ENCODE measurements around the gene RAMP1.
"Not testable (repeated sequence)": the region's sequence is repeated elsewhere in the genome, so short reads cannot be mapped to it uniquely, and the experiment has no call there.

RAMP1 gene

DNA sequence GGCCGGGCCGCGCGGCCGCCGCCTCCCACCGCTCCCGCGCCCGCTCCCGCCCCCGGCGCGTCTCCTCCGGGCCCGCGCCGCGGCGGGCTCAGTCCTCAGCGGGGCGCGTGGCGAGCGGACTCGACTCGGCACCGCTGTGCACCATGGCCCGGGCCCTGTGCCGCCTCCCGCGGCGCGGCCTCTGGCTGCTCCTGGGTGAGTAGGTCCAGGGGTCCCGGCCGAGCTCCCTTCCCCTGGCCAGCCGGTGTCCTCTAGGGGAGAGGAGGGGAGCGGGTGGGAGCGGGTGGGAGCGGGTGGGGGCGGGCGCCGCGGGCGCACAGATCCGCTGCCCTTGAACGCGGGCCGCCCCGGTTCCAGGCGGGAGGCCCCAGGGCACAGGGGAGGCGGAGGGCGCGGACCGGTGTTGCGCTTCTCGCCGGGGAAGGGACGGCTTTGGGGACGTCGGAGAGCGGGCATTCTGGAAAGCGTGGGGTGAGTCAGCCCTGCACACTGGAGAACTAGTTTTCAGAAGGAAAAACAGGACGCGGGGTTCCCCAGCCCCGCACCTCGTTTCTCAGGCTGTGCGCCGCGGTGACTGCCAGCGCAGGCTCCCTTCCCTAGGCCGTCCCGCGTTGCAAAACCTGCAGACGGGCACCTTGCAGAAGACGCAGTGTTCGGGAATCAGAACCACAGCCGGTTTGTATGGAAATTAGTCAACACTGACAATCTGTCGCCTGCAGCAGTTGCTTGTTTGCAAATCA is at the start of gene RAMP1:
Gene RAMP1 (plus strand): TSS at position 91 of the 740 bp plus-strand sequence. CDS start 53 bp downstream, at position 144.
- peak; percentile 65 for DNase-seq (ENCODE audit: low spot score)

DNA sequence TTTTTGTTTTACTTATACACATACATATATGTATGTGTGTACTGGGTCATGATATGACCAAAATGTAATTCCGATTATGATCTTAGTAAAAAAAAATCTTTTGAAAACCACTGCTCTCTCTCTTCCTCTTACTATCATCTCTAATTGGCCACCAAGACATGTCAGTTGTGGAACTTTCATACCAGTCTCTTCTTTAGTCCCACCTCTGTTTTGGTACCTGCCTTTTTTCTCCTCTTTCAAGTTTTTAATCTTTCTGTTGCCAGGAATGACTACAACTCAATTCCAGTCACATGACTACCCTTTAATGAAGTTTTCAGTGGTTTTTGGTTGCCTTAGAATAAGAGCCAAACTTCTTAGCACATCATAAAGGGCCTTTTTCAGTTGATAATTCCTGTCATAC is 43.8 kb upstream of the RAMP1 start:
- no peak for DNase-seq (ENCODE audit: low spot score)

DNA sequence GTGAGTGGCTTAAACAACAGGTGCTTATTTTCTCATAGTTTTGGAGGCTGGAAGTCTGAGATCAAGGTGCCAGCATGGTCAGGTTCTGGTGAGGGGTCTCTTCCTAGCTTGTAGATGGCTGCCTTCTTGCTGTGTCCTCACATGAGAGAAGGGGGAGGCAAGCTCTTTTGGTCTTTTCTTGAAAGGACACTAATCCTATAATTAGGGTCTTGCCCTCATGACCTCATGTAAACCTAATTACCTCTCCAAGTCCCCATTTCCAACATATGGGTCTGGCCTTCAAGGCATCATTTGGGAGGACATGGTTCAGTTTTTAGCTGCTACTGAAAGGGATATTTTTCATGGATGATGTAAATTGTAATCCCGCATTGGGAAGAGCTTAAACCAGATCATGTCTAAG is 42.9 kb upstream of the RAMP1 start:
- no peak for DNase-seq (ENCODE audit: low spot score)

DNA sequence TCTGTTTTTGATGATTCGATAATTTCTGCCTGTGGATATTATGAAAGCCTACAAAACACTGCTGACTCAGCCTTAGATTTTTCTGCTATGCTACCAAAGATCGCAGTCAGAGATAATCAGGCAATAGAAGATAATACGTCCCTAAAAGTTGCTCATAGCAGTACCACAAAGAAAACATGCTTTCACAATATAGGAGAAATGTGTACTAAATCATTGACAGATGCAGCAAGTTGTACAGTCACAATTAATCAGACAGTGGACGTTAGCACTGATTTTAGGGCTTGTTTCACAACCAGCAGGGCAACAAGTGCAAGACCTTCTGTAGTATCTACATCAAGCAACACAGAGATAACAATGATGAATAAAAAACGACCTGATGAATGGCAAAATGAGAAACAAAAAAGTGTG is 41.4 kb upstream of the RAMP1 start:
- DNase-seq (ENCODE audit: low spot score): no peak

DNA sequence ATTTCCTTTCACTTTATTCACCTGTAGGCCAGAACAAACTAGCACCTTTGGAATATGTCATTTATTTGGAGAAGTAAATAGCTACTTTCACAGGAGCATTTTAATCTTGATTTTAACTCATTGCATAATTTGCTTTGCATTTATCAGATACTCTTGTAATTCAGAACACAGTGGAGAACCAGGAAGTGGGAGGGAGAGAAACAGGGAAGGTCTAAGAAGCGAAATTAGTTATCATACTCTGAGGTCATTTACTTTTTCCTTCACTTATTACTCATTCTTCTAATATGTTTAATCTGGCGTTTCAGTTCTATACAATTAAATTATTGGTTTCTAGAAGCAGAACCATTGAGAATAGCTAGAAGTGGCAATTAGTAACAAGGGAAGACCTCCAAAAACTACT is 40.2 kb upstream of the RAMP1 start:
- DNase-seq (ENCODE audit: low spot score): no peak

DNA sequence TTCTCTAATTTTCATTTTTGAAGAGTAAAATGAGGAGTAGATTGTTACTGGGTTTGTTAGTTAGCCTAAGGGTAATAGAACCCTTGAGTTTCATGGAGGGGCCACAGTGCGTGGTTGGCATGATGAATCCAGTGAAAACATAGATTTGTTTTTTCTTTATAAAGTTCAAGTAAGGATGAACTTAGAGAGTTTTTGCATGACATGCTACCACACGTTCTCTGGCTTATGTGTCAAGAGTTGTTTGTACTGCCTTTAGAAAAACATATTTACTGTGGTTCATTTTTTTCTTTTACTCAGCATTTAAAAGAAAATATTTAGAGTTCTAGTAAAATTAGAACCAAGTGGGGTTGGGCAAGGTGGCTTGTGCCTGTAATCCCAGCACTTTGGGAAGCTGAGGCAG is 39.0 kb upstream of the RAMP1 start:
- DNase-seq (ENCODE audit: low spot score): no peak

DNA sequence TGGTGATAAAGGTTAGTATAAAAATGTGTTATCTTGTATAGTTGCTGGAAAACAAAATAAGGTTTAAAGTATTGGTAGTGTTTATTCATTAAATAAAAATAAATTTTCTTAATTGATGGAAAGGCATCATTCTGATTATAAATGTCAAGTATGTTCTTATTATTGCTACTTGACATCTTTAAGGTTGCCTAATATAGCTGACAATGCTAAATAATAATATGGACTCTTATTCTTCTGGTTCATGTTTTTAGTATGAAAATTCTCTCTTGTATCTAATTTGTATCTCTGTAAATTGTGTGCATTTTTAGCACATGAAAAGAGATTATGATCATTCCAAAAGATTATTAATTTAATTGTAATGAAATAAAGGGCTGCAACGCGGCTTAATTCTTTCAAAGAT is 35.9 kb upstream of the RAMP1 start:
- DNase-seq (ENCODE audit: low spot score): no peak

DNA sequence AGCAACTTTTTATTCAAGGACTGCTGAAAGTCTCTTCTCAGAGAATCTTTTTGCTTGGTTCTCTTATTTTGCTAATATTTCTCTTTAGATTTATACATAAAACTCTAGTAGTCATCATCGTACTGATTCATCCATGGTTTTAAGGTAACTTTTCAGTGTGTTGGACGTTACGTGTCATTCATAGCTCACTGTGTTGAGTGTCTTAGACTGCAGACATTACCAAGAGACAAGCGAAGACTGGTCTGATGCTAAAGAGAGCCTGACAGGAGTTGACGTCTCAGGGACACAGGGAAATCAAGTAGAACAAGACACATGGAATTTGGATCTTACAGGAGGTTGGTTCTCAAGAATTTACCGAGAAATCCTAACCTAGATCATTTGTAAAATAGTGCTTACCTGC is 35.3 kb upstream of the RAMP1 start:
- DNase-seq (ENCODE audit: low spot score): no peak

DNA sequence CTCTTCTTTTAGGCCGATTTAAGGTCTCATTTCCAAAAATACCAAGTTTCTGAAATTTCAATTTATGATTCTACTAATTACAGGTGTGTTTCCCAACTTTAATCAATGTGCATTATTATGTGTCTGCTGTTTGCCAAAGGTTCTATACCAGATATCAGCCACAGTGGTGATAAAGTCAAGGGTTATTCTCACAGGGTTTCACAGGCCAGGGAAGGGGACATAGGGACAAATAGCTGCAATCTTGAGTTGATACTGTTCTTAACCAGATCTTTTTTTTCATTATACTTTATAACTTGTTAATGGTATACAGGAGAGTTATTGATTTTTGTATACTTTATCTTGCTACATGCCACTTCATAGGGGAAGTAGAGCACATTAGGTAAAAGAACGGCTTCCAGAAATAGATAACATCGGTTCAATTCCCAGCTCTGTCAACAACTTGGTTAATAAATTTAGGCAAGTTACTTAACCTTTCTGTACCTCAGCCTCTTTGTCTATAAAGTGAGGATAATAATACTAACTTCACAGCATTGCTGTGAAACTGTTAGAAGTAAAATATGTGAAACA is 31.9 kb upstream of the RAMP1 start:
- DNase-seq (ENCODE audit: low spot score): no peak

DNA sequence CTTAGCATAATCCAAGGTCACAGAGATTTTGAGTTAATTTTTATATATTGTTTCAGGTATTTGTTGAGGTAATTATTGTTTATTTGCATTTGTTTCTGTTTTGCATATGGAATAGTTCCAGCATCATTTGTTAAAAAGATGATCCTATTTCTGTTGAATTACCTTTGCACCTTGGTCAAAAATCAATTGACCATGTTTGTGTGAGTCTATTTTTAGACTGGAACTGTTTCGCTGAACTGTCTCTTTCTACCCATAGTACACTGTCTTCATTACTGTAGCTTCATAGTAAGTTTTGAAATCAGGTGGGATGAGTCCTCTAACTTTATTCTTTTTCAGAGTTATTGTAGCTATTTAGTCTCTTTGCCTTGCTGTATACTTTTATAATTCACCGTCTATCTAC is 28.9 kb upstream of the RAMP1 start:
- DNase-seq (ENCODE audit: low spot score): no peak

DNA sequence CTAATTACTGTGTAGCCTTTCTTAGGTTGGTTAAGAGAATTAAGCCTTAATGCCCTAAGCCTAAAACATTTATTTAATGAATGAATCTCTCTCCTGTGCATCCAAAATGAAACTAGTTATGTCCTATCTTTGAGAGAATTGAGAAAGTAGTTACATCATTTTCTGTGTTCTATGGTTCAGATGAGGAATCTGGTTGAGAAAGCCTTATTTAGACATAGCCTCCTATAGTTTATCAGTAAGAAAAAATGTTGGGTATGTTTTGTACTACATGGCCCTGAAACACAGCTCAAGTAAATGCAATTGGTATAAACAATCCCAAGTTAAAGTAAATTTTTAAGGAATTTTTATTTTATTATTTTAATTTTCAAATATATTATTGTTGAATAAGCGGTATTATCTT is 25.9 kb upstream of the RAMP1 start:
- DNase-seq (ENCODE audit: low spot score): no peak

DNA sequence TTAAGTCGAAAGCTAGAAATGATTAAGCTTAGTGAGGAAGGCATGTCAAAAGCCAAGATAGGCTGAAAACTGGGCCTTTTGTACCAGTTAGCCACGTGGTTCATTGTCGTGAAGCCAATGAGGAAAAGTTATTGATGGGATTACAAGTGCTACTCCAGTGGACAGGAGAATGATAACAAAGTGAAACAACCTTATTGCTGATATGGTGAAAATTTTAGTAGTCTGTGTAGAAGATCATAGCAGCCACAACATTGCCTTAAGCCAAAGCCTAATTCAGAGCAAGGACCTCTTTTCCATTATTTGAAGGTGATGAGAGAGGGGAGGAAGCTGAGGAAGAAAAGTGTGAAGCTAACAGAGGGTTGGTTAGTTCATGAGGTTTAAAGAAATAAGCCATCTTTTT is 24.1 kb upstream of the RAMP1 start:
- no peak for DNase-seq (ENCODE audit: low spot score)

DNA sequence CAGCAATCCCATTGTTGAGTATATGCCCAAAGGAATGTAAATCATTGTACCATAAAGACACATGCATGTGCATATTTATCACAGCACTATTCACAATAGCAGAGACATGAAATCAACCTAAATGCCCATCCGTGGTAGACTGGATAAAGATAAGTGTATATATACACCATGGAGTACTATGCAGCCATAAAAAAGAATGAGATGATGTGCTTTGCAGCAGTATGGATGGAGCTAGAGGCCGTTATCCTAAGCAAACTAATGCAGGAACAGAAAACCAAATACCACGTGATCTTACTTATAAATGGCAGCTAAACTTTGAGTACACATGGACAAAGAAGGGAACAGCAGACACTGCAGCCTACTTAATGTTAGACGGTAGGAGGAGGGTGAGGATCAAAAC is 18.4 kb upstream of the RAMP1 start:
- no peak for DNase-seq (ENCODE audit: low spot score)

DNA sequence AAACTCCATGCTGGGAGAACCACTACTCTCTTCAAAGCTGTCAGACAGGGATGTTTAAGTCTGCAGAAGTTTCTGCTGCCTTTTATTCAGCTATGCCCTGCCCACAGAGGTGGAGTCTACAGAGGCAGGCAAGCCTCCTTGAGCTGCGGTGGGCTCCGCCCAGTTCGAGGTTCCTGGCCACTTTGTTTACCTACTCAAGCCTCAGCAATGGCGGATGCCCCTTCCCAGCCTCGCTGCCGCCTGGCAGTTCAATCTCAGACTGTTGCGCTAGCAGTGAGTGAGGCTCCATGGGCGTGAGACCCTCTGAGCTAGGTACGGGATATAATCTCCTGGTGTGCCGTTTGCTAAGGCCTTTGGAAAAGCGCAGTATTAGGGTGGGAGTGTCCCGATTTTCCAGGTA is 10.5 kb upstream of the RAMP1 start:
- not testable (repeated sequence) for DNase-seq (ENCODE audit: low spot score)

DNA sequence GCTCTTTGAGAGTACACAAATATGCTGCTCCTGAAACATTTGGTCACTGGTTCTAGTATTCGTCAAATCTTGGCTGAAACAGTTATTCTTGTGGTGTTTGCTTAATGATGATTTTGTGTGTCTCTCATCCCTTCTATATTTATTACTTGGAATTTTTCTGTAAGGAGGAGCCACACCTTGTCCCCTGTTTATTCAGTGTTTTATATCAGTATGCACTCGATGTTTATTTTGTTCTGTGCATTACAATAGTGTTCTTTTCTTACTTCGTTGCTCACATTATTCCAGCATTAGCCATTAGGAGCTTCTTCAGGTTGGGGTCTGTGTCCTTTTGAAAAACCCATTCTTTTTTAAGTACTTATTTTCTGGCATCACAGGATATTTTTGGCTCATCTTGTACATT is 5.1 kb upstream of the RAMP1 start:
- DNase-seq (ENCODE audit: low spot score): no peak

DNA sequence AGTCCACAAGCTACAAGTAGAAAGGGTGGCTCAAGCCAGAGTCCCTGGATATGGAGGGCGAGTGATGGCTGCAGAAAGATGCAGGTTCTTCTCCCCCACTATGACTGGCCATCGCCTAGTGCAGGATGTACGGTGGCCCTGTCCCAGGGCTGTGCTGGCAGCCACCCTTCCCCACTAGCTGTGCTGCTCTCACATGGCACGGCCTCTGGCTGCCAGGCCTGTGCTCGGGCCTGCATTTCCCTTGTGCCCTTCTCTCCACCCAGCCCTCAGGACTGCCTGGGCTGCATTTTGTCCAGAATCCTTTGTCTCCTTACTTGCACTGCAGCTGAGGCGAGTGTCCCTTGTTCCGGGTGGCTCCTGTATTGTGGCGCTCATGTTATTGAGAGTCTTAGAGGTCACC is 1.6 kb upstream of the RAMP1 start:
- DNase-seq (ENCODE audit: low spot score): no peak

DNA sequence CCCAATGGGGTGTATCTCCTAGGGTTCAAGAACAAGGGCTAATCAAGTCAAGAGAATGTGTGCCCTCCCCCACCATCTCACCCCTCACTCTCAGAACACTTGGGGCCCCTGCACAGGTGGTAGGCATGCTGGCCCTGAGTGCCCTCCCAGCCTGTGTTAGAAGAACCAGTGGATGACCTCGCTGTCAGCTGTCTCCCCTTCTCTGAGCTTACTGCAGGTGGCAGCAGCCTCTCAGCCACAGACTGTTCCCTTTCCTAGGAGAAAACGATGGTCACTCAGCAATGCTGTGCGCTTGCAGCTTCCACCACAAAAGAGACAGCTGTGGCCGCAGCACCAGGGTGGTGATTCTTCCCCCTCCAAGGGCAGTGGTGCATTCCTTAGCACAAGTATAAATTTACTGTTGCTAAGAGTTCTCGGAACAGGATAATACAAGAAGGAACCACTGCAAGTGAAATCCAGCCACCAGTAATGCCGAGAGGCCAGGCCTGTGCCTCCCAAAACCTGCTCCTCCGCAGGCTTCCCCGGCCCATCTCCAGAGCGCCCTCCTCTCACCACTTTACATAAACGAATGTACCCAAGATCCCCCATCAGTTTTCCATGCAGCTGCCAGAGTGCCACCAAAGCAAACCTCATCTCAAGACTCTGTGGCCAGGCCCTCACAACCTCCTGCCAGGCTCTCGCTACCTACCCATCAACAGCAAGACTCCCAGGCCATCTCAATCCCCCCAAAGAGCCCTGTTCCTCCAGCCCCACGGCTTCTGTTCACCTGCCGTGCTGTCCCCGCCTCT is 935 bp upstream of the RAMP1 start:
- DNase-seq (ENCODE audit: low spot score): peak; percentile 75

DNA sequence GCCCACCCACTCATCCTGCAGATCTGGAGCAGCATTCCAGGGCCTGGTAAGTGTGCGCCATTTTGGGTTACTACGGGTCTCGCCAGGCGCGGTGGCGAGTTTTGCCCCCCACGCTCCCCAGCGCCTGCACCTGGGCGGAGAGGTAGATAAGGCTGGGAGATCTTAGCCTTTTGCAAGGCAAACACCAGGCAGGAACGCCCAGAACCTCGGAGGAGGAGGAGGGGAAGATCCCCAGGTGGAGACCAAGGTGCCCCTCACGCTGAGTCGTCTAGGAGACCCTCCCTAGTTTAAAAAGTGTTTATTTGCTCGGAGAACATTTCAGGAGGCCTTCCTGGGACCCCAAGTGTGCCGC is 365 bp upstream of the RAMP1 start:
- DNase-seq (ENCODE audit: low spot score): peak; percentile 60

DNA sequence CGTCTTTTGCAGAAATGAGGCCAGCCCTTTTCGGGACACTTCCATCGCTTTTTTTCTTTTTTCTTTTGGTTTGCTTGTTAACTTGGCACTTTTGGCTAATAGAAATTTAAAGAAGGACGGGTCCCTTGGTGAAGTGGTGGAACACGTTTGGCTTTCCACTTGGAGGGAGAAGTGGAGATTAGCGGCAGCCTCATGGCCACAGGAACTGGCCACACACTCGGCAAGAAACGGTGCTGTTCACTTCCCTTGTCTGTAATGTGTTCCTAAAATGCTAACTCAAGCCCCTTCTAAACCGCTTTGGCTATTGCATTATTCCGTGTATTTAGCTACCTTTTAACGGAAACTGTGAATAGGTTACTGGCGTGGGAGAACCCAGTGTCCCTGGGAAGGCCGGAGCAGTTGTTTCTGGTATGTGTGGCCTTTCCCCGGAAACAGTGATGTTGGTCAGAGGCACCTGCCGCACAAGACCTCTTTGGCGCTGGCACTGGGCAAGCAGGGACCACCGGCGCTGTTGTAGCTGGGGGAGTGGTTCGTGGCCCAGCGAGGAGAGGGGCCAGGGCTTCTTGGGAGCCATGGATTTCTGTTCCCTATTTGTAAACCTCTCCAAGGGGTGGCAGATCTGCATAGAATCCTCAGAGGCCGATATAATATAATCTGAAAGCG is 981 bp downstream of the RAMP1 start:
- DNase-seq (ENCODE audit: low spot score): no peak

DNA sequence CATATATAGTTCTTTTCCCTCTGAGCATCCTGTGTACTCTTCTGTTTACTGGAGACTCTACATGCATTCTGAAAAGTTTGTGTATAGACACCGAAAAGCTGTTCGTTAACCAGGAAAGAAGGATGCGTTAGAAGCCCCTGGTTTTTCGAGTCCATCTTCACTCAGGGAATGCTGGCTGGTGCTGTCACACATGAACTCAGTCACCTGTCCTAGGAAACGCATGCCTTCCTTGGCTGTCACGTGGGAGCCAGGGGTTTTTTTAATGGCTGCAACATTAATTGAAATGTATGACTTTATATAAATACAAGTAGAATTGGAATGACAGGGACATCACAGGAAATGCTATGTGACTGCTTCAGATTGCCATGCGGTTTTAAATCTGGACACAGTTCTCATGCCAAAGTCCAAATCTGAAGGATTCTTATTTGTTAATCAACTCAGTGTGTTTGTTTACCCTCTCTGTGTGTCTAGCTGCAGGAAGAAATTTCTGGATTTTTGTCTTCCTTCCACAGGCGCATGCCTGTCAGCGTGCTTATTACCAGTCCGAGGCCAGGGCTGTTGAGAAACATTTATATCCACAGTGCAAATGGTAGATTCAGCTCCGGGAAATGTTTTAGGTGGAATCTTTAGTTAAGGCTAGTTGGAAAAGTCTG is 2.6 kb downstream of the RAMP1 start:
- DNase-seq (ENCODE audit: low spot score): no peak

DNA sequence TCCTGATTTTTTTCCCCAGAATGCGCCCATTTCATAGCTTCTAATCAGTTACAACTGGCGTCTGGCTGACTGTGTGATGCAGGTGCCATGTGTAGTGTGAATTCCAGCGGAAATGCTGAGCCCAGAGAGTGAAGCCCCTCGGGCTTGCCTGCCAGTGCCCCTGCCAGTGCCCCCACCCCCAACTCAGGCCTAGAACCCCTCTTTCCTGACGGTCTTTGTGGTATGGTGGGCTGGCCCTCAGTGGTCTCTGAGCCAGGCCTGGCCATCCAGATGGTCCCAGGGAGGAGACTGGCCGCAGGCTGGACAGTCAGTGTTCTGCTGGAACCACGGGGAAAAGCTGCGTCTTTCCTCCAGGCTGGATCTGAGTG is 3.1 kb downstream of the RAMP1 start:
- no peak for DNase-seq (ENCODE audit: low spot score)

DNA sequence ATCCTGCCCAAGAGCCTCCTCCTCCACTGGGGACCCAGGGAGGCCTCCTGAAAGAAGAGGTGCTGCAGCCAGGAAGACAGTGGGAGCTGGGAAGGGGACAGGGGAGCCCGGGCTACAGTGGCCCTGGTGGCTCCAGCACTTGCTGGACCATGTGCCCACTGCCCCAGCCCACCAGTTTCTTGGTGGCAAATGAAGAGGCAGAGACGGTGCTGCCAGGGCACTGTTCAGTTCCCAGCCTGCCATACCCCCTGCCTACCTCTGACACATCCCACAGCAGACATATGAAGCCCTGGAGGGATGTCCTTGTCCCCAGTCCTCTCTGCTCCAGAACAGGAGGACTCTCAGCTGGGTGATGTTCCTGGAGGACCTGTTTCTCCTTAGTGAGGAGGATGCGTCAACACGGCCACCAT is 3.7 kb downstream of the RAMP1 start:
- DNase-seq (ENCODE audit: low spot score): no peak
